Endothelial cell of umbilical vein (primary cell): Measurements from ENCODE around the gene TMEM139. TPM values are rescaled to one million over a fixed set of nuclear protein-coding genes. Genes with fewer than 3 reads are reported as not detected.

ENCODE experiments used
- BruUV-seq: library from RNA; stranded (reverse); fragments of 400-500 nt; replicated peaks from 2 replicates; lab custom pipeline; 2021; lab: Mats Ljungman, UMichigan
- CTCF ChIA-PET: fragments of 300-600, 350-600 bp; sonication (Branson Sonifier 250); formaldehyde crosslinking; loops from one replicate; lab custom pipeline; 2021; ENCODE audit warnings: antibody characterized with exemption, inconsistent platforms; lab: Charles Lee
- POLR2A ChIA-PET: fragments of 300-600, 350-600 bp; sonication (Branson Sonifier 250); formaldehyde crosslinking; loops from one replicate; lab custom pipeline; 2021; ENCODE audit warnings: antibody characterized with exemption, inconsistent platforms; lab: Charles Lee
- DNase-seq: peaks from one replicate; pipeline ENCODE4 v3.0.0-alpha.2; 2011; ENCODE audit warnings: low read depth, low spot score
- FAIRE-seq: peaks from 2 replicates; lab custom pipeline; 2011; peaks lifted over from hg19 to GRCh38; lab: Jason Lieb, UNC
- H2AFZ ChIP-seq: 2 replicates; pipeline ENCODE4 v1.6.0; 2012; ENCODE audit warnings: low read depth, low read length, control low read depth, inconsistent platforms
- H3K27ac ChIP-seq: 2 replicates; pipeline ENCODE4 v1.5.1; 2011; ENCODE audit warnings: low read depth, mild to moderate bottlenecking, control low read depth, low read length, moderate library complexity; ENCODE audit not compliant: insufficient read depth
- H3K27me3 ChIP-seq, 2 experiments: 2 replicates each; pipeline versions ENCODE4 v1.6.0 to v1.6.1; 2011; ENCODE audit warnings: low read length in 2 of 2, mixed read lengths in 1 of 2; ENCODE audit not compliant: control insufficient read depth in 2 of 2, insufficient read depth in 2 of 2
- H3K36me3 ChIP-seq, 2 experiments: 2 replicates in 1 of 2; 3 replicates in 1 of 2; pipeline ENCODE4 v1.5.1; 2011; ENCODE audit warnings: low read length in 2 of 2, mild to moderate bottlenecking in 1 of 2, moderate library complexity in 1 of 2; ENCODE audit not compliant: control insufficient read depth in 2 of 2, insufficient read depth in 2 of 2; ENCODE audit errors: extremely low read depth in 1 of 2
- H3K4me1 ChIP-seq: 3 replicates; pipeline ENCODE4 v1.5.1; 2011; ENCODE audit warnings: mild to moderate bottlenecking, low read length; ENCODE audit not compliant: control insufficient read depth, insufficient read depth; ENCODE audit errors: extremely low read depth
- H3K4me2 ChIP-seq: 2 replicates; pipeline ENCODE4 v1.6.1; 2011; ENCODE audit warnings: low read length, control low read depth, mixed read lengths; ENCODE audit not compliant: insufficient read depth
- H3K4me3 ChIP-seq, 3 experiments: fragments of 200-600 bp in 1 of 3; sonication (generic), shearing (Covaris generic) in 1 of 3; replicated peaks in 1 of 3; 2 replicates each; pipeline ENCODE4 v1.5.1; 2011 to 2016; ENCODE audit warnings: control low read depth in 3 of 3, low read length in 3 of 3, mild to moderate bottlenecking in 2 of 3, inconsistent platforms in 1 of 3, low read depth in 1 of 3, moderate library complexity in 1 of 3; ENCODE audit not compliant: insufficient read depth in 1 of 3
- H3K79me2 ChIP-seq: 2 replicates; pipeline ENCODE4 v1.6.0; 2012; ENCODE audit warnings: low read length, inconsistent platforms; ENCODE audit not compliant: control insufficient read depth, insufficient read depth
- H3K9ac ChIP-seq: replicated peaks from 2 replicates; pipeline ENCODE3; 2011; ENCODE audit warnings: low read length, control low read depth; ENCODE audit not compliant: insufficient read depth; ENCODE audit errors: extremely low read depth
- H3K9me1 ChIP-seq: replicated peaks from 3 replicates; pipeline ENCODE4 v1.6.0; 2011; ENCODE audit warnings: mild to moderate bottlenecking, low read length; ENCODE audit not compliant: control insufficient read depth, insufficient read depth; ENCODE audit errors: extremely low read depth
- H3K9me3 ChIP-seq: replicated peaks from 2 replicates; pipeline ENCODE4 v1.5.1; 2012; ENCODE audit warnings: low read length, inconsistent platforms; ENCODE audit not compliant: control insufficient read depth, insufficient read depth
- H4K20me1 ChIP-seq: replicated peaks from 2 replicates; pipeline ENCODE3; 2011; ENCODE audit warnings: mild to moderate bottlenecking, low read length; ENCODE audit not compliant: control insufficient read depth, insufficient read depth; ENCODE audit errors: extremely low read depth
- CTCF ChIP-seq, 2 donors: IDR thresholded peaks; 1 replicate in 1 of 2; 2 replicates in 1 of 2; pipeline ENCODE4 v1.5.1; 2011; ENCODE audit warnings: low read length in 2 of 2, mild to moderate bottlenecking in 2 of 2, moderate library complexity in 2 of 2, control low read depth in 1 of 2, inconsistent platforms in 1 of 2, low read depth in 1 of 2; ENCODE audit not compliant: insufficient read depth in 1 of 2; ENCODE audit errors: extremely low read depth in 1 of 2
- EZH2 ChIP-seq: IDR thresholded peaks from 2 replicates; pipeline ENCODE4 v1.6.1; 2012; ENCODE audit warnings: borderline replicate concordance, low read depth, mild to moderate bottlenecking, moderate library complexity, low read length, inconsistent platforms; ENCODE audit not compliant: severe bottlenecking
- FOS ChIP-seq: IDR thresholded peaks from 2 replicates; pipeline ENCODE4 v1.6.1; 2011; ENCODE audit warnings: mild to moderate bottlenecking, low read length, moderate library complexity, borderline replicate concordance; ENCODE audit not compliant: insufficient read depth
- GATA2 ChIP-seq: IDR thresholded peaks from 2 replicates; pipeline ENCODE4 v1.7.0; 2011; ENCODE audit warnings: low read depth, mild to moderate bottlenecking, moderate library complexity, mixed read lengths, low read length; ENCODE audit not compliant: insufficient read length, insufficient read depth
- JUN ChIP-seq: IDR thresholded peaks from 2 replicates; pipeline ENCODE4 v1.6.1; 2011; ENCODE audit warnings: borderline replicate concordance, low read depth; ENCODE audit not compliant: insufficient read length, insufficient read depth
- MAX ChIP-seq: IDR thresholded peaks from 2 replicates; pipeline ENCODE4 v1.6.1; 2011; ENCODE audit not compliant: insufficient read depth, insufficient read length
- MYC ChIP-seq: IDR thresholded peaks from one replicate; pipeline ENCODE4 v1.6.1; 2011; ENCODE audit warnings: mild to moderate bottlenecking, low read depth, low read length
- POLR2A ChIP-seq: IDR thresholded peaks from 2 replicates; pipeline ENCODE4 v1.6.1; 2012; ENCODE audit warnings: low read depth, mild to moderate bottlenecking, control low read depth, low read length
- POLR2AphosphoS5 ChIP-seq: IDR thresholded peaks from 2 replicates; pipeline ENCODE4 v1.6.1; 2012; ENCODE audit warnings: low read depth, mild to moderate bottlenecking, control low read depth, low read length, moderate library complexity; ENCODE audit not compliant: insufficient read depth
- dilution Hi-C: fragments of 300-500 bp; cut with MboI; formaldehyde crosslinking; loops from one replicate; pipeline ENCODE4 v1.15.0; 2019; ENCODE audit warnings: low sequenced_read_pairs; ENCODE audit not compliant: extremely low pct_ligation_motif_present
- intact Hi-C: fragments of 100-400 bp; cut with micrococcal nuclease; formaldehyde crosslinking; loops from one replicate; pipeline ENCODE4 v1.10.0; 2022
- polyA plus RNA-seq, 4 experiments: library from polyadenylated mRNA; depleted of rRNA in 3 of 4; stranded (reverse) in 3 of 4; unstranded in 1 of 4; fragments of >200 nt; gene quantifications; 2 replicates each; pipeline versions ENCODE4 v1.2.1 to v1.2.3, GENCODE V29; 2011 to 2012; ENCODE audit warnings: missing spikeins in 1 of 4
- total RNA-seq: library from RNA; stranded (reverse); gene quantifications from 2 replicates; pipeline ENCODE4 v1.2.3, GENCODE V29; 2021

The TMEM139 gene
- total and polyA plus RNA-seq, 2 donors (not counting 3 experiments of a cell fraction or from before 2014, with no cell fraction given) = 0.37 TPM; not detected in 1

GRCh38 chr7:143314127-143314526 lies 29.4 kb downstream of the TMEM139 start:
- dilution Hi-C loops = no loop called here
- intact Hi-C loops = no loop called here
- DNase-seq (no peak), FAIRE-seq (no peak)
- H3K36me3 ChIP-seq = no peaks in the 10 kb centered on the region
- H3K27ac ChIP-seq = no peak overlapping the region
- no peaks in the 10 kb centered on the region for H3K79me2 ChIP-seq
- POLR2A ChIA-PET = no interaction called here
- peaks cover 0 to 1% of the 10 kb centered on the region in 2 experiments for H3K27me3 ChIP-seq
- H3K4me3 ChIP-seq = no peak overlapping the region
- no peaks in the 10 kb centered on the region for H3K9me3 ChIP-seq
- no peak overlapping the region for H2AFZ ChIP-seq
- H3K4me2 ChIP-seq = no peak overlapping the region
- no peak for TF ChIP-seq POLR2AphosphoS5
- TF ChIP-seq POLR2A = no peak
- no peak for TF ChIP-seq MYC
- no peak for TF ChIP-seq GATA2
- no peak for TF ChIP-seq FOS
- TF ChIP-seq MAX = no peak
- TF ChIP-seq EZH2 = no peak
- TF ChIP-seq CTCF (IDR thresholded peaks at IDR 0.05; ENCODE audit: extremely low read depth in 1 of 2, insufficient read depth in 1 of 2, low read depth in 1 of 2, low read length in 2 of 2) = no peak
- TF ChIP-seq JUN = no peak
- H4K20me1 ChIP-seq = no peaks in the 10 kb centered on the region
- no peaks in the 10 kb centered on the region for H3K4me1 ChIP-seq
- no peak overlapping the region for H3K9ac ChIP-seq
- no TSS peak for BruUV-seq
- CTCF ChIA-PET = no interaction called here
- H3K9me1 ChIP-seq = no peaks in the 10 kb centered on the region
